Posterior vena cava (tissue), 2 donors: ENCODE results near the gene UBR4. TPM values are rescaled to one million over a fixed set of nuclear protein-coding genes. Genes with fewer than 3 reads are reported as not detected.
"Not testable (repeated sequence)": the region's sequence is repeated elsewhere in the genome, so short reads cannot be mapped to it uniquely, and the experiment has no call there.

ENCODE experiments used
- DNase-seq: peaks from one replicate; pipeline ENCODE4 v3.0.0-alpha.2; 2020; ENCODE audit warnings: low spot score
- intact Hi-C, 2 donors: fragments of 100-400 bp; cut with DNase I; formaldehyde crosslinking; loops; one replicate each; pipeline versions ENCODE4 v1.14.1 to v1.14.2; 2022 to 2023
- long read RNA-seq, 2 donors: library from polyadenylated mRNA; unstranded; transcript quantifications; one replicate each; pipeline ENCODE4 v2.0.0, GENCODE V29; 2020 to 2021
- total RNA-seq, 2 donors: library from RNA; stranded (reverse); fragmentation: NEBNext Ultra II Directional; extraction: Animal tissue kit (Norgen Biotek cat#: 25700); gene quantifications; one replicate each; pipeline ENCODE4 v1.2.1, GENCODE V29; 2021
- donor health status: DM: yes; HTN: yes; CAD: no.
- donor health status: DM: yes; HTN: yes; CAD: no.

Gene UBR4
- 100 to 1,000 TPM; 111 to 120 TPM for total RNA-seq
- long read RNA-seq, donor 1, partial matches to known transcripts, result 20 of 29 reads
- long read RNA-seq, donor 1, other reads (novel, unspliced or antisense), result 7 of 29 reads
- long read RNA-seq, donor 2, partial matches to known transcripts, result 48 of 61 reads
- long read RNA-seq, donor 2, other reads (novel, unspliced or antisense), result 10 of 61 reads

DNA sequence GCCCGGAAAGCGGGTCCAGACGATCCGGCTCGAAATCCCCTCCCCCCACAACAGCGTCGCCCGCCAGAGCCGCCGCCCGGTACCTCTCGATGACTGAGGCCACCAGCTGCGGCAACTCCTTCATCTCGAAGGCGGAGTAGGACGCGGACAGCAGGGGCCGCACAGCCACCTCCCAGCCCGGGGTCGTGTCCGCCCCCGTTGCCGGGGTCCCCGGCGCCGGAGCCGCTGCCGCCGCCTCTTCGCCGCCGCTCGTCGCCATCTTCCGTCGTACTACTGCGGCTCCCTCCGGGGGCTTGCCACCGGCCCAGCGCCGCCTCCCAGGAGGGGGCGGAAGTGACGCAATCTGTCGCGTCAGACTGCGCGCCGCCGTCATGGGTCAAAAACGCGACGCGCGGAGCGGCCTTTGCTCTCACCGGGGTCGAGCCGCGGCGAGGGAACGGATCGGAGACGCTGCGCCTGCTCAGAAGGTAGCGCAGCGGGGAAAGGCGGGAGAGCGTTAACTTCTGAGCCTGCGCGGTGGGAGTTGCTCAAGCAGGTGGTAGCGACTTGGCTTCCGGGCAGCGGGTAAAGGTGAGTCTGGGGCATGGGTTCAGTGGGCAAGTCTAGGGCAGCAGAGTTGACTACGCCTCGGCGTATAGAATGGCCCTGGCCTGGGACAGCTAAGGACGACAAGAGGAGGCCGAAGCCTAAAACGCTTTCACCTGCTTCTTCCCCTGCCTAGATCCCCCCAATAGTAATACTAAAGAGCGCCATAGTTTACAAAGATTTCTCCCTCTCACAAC, at the start of gene UBR4:
UBR4 (minus strand) TSS at position 277 of the 782 bp plus-strand sequence; CDS start at position 259, 18 bp downstream.
- peak; percentile 98 for DNase-seq
- intact Hi-C loops, result loop anchor here in 1 of 2 donors (5.0 kb wide), 1 partner anchor 1507 kb away; the partner anchor contains the start of gene KIF17

DNA sequence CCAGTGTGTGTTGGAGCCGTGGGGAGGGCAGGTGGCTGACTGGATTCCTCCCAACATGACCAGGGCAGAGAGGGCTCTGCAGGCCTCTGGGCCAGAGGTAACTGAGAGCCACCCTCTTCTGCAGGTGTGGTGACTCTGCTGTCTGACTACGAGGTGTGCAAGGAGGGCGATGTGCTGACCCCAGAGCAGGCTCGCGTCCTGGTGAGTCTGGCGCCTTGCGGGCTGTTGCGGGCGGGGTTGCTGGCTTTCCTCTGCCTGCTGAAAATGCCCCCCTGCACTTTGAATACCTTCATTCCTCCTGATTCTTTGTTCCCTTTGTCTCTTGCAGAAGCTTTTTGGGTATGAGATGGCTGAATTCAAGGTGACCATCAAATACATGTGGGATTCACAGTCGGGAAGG, 48.3 kb upstream of the UBR4 start:
- intact Hi-C loops, result loop anchor here in 1 of 2 donors (10.0 kb wide), 1 partner anchor 396 kb away; no protein-coding TSS in a partner anchor

DNA sequence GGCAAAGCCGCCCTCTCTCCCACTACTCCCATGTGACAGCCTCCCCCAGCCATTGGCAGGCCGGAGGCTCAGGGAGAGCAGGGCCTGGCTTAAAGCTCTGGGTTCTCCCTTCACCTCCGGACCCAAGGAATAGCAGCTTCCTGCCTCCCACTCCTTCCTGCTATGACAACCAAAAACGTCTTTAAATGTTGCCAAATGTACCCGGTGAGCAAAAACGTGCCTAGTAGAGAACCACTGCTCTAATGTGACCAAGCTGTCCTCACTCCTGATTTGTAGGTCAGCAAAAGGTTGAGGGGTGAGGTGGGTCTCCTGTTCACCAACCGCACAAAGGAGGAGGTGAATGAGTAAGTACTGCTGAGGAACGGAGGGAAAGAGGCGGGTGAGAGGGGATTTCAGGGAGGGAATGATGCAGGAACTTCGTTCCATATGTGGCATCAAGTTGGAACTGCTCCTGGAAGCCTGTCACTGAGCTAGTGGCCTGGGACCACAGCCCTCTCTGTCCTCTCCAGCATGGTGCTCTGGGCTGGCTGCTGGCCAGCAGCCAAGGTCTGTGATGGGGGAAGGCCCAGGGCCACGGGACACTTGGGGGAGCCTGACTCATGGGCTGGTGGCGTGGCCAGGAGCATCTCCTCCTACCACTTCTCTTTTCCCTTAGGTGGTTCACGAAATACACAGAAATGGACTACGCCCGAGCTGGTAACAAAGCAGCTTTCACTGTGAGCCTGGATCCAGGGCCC, 47.3 kb upstream of the UBR4 start:
- no peak for DNase-seq

More for the DNA sequence above, 48.3 kb upstream of the UBR4 start:
- no peak for DNase-seq

GRCh38 chr1:19256301-19256700, 46.2 kb upstream of the UBR4 start:
- intact Hi-C loops, result loop anchor here in 1 of 2 donors (10.0 kb wide), 1 partner anchor 398 kb away; no protein-coding TSS in a partner anchor

More for the DNA sequence above, 47.3 kb upstream of the UBR4 start:
- intact Hi-C loops, result loop anchor here in 1 of 2 donors (10.0 kb wide), 1 partner anchor 397 kb away; no protein-coding TSS in a partner anchor

GRCh38 chr1:19255288-19255687, 45.2 kb upstream of the UBR4 start:
- DNase-seq, result no peak
- intact Hi-C loops, result loop anchor here in 1 of 2 donors (10.0 kb wide), 1 partner anchor 400 kb away; no protein-coding TSS in a partner anchor

More at GRCh38 chr1:19256301-19256700, 46.2 kb upstream of the UBR4 start:
- DNase-seq, result not testable (repeated sequence)

- no peak for DNase-seq
- intact Hi-C loops, result loop anchor here in 1 of 2 donors (10.0 kb wide), 1 partner anchor 400 kb away; no protein-coding TSS in a partner anchor
Observed at GRCh38 chr1:19254416-19254815, 44.4 kb upstream of the UBR4 start.

- peak; percentile 96 for DNase-seq
- intact Hi-C loops, result loop anchor here in 1 of 2 donors (10.0 kb wide), 1 partner anchor 403 kb away; no protein-coding TSS in a partner anchor
Observed at GRCh38 chr1:19251305-19252196, 41.5 kb upstream of the UBR4 start, which contains the start of the genes EMC1 and MRTO4. EMC1 (minus strand) TSS chr1:19251524; CDS start chr1:19251509, 15 bp downstream. MRTO4 (plus strand) TSS chr1:19251805; CDS start chr1:19251836, 31 bp downstream.

DNA sequence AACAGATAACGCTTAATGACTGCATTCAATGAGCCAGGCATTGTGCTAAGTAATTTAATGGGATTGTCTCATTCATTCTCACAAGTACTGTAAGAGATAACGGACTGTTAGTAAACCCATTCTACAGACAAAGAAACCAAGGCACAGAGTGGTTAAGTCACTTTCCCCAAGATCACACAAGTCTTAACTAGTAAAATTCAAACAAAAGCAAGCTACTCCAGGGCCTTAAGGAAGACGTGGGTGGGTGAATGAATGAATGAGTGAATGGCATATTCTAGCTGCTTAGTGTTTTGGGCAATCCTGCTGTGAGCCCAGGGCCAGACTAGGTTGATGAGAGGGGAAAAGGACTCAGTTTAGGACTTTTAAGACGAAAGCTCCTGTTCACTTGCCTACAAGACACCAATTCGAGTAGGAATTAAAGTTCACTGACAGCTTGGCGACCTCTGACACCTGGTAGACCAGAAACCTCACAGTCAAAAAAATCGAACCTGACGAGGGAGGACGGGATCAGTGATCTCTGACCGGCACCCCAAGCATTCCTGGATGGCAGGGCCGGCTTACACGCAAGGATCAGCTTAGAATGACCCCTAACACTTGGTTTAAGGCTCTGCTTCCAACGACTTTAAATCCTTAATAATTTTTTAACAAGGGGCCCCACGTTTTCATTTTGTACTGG, 40.7 kb upstream of the UBR4 start:
- intact Hi-C loops, result loop anchor here in 1 of 2 donors (10.0 kb wide), 1 partner anchor 404 kb away; no protein-coding TSS in a partner anchor
- DNase-seq, result no peak

GRCh38 chr1:19240673-19241538, 30.8 kb upstream of the UBR4 start:
- intact Hi-C loops, result no loop called here
- DNase-seq, result peak; percentile 86

GRCh38 chr1:19239876-19240275, 29.8 kb upstream of the UBR4 start:
- intact Hi-C loops, result no loop called here
- DNase-seq, result peak; percentile 20

DNA sequence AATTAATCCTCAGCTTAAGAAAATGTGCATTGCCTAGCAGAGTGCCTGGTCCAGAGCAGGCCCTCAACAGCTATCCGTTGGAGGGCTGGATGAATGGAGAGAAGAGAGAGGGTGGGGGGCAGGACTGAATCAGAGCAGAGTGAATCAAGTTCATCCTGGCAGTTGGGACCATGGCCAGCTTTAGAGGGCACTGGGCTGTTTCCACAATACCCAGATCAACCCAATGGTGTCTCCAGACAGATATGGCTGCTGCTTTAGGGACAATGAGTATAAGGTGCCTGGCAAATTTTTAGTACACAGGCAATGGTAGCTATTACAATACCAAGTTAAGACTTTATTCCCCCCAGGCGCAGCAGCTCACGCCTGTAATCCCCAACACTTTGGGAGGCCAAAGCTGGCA, 24.2 kb upstream of the UBR4 start:
- DNase-seq, result peak; percentile 46
- intact Hi-C loops, result no loop called here

DNA sequence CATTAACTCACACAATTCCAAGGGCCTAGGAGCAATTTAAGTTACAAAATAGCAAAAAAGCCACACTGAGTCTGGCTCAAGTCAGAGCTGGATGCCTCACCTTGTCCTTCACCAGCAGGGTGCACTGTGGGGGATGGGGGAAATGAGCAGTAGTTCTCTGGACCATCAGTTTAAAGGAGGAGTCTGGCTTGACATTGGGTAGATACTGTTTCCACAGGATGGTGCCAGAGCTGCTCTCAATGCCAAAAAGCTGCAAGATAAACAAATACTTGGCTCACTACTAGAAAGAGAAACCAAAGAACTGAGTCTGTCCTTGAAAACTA, 22.4 kb upstream of the UBR4 start:
- intact Hi-C loops, result no loop called here
- peak; percentile 31 for DNase-seq

DNA sequence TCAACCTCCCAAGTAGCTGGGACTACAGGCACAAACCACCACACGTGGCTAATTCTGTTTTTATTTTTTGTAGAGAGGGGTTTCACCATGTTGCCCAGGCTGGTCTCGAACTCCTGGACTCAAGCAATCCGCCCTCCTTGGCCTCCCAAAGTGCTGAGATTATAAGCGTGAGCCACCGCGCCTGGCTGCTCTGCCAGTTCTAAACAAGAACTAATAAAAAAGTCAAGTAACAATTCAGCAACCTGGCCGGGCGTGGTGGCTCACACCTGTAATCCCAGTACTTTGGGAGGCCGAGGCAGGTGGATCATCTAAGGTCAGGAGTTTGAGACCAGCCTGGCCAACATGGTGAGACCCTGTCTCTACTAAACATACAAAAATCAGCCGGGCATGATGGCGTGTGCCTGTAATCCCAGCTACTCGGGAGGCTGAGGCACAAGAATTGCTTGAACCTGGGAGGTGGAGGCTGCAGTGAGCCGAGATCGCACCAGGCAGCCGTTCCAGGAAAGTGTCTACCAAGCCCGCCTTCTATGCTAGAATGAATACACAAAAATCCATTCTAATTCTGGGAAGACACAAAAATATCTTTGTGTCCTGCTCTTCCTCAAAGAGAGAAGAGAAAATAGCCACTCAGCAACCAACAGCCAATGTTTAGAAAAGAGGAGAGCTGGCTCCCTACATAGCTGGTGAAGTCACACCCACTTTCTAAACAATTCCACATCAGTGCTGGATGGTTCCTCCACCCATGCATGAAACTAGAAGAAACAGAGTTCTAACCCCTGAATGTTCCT, 21.9 kb upstream of the UBR4 start:
- intact Hi-C loops, result not testable (repeated sequence)
- DNase-seq, result peak; percentile 50

GRCh38 chr1:19229828-19230325, 19.8 kb upstream of the UBR4 start:
- intact Hi-C loops, result no loop called here

GRCh38 chr1:19229229-19229628, 19.2 kb upstream of the UBR4 start:
- DNase-seq, result peak; percentile 24
- intact Hi-C loops, result no loop called here

More at GRCh38 chr1:19229828-19230325, 19.8 kb upstream of the UBR4 start:
- peak; percentile 18 for DNase-seq
